GM06990 (cell line): ENCODE results near the gene AKAP5.

Source experiments
- DNase-seq: peaks from one replicate; pipeline ENCODE4 v3.0.0-alpha.2; 2011; ENCODE audit not compliant: insufficient read length; ENCODE audit errors: extremely low read depth
- H3K27me3 ChIP-seq: replicated peaks from 2 replicates; pipeline ENCODE4 v1.6.0; 2011; ENCODE audit warnings: low read length; ENCODE audit not compliant: control insufficient read depth, insufficient read depth
- H3K36me3 ChIP-seq: 2 replicates; pipeline ENCODE4 v1.5.1; 2011; ENCODE audit warnings: low read length; ENCODE audit not compliant: control insufficient read depth, insufficient read depth
- H3K4me3 ChIP-seq: replicated peaks from 2 replicates; pipeline ENCODE4 v1.5.1; 2011; ENCODE audit warnings: low read depth, mild to moderate bottlenecking, control low read depth, low read length
- CTCF ChIP-seq: IDR thresholded peaks from 2 replicates; pipeline ENCODE4 v1.5.1; 2011; ENCODE audit warnings: low read length, control low read depth, mild to moderate bottlenecking, inconsistent platforms; ENCODE audit not compliant: insufficient read depth, poor library complexity, severe bottlenecking

AKAP5 gene

DNA sequence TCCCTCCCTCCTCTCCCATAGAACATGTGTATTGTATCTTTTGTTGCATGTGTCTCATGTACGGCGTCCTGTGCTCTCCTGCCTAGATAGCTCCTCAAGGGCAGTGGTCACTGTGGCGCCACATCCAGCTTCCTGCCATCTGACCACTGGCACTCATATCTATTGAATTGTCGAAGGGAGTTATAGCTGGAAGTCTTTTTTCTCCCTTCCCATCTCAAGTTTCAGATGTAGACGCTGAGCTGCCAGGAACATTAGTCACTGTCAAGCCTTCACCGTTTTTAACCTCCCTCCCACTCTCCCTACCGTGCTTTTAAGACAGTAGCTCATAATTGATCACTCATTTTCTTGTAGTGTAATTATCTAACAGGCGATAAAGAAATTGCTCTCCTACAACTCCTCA, 44.1 kb upstream of the AKAP5 start:
- no peak for TF ChIP-seq CTCF
- Histone ChIP-seq H3K4me3 (no peak overlapping the region), H3K27me3 (no peaks in the 10 kb centered on the region), H3K36me3 (peaks cover 21% of the 10 kb centered on the region)
- no peak for DNase-seq

DNA sequence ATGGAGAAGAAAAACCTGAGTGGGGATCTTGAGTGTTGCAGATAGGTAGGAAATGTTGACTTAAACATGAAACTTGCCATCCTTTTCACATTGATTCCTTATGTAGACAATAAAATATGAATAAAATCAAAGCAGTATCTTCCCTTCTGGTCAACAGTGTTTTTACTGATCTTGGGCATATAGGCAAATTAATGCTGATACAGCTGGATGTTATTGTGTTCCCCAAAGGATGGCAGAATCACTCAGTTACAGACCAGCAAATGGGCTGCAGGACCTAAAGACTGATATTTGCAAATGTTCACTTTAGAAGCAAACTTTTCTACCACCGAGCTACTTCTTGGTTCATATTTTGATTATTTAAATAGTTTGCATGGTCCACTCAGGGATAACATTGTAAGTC, 43.3 kb upstream of the AKAP5 start:
- no peak for TF ChIP-seq CTCF
- Histone ChIP-seq H3K4me3 (no peak overlapping the region), H3K27me3 (no peaks in the 10 kb centered on the region), H3K36me3 (peaks cover 19% of the 10 kb centered on the region)
- DNase-seq = no peak

DNA sequence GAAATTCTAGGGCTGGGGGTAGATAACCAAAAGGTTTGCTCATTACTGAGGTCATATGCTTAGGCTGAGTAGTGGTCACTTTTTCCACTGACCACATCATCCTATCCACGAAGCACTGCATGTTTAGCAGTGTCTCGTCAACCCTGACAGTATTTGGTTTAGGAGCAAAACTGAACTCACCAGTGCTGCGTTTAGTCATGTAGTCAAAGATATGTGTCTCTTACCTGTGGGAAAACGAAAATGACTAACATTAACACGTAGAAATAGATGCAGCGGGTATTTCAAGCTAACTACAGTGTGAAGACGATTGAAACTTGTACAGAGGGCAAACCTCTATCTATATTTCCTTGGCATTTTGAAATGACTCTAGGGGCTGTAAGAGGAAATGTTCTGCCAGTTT, 42.5 kb upstream of the AKAP5 start:
- no peak for DNase-seq
- Histone ChIP-seq H3K4me3 (no peak overlapping the region), H3K27me3 (no peaks in the 10 kb centered on the region), H3K36me3 (peaks cover 19% of the 10 kb centered on the region)
- TF ChIP-seq CTCF = no peak

DNA sequence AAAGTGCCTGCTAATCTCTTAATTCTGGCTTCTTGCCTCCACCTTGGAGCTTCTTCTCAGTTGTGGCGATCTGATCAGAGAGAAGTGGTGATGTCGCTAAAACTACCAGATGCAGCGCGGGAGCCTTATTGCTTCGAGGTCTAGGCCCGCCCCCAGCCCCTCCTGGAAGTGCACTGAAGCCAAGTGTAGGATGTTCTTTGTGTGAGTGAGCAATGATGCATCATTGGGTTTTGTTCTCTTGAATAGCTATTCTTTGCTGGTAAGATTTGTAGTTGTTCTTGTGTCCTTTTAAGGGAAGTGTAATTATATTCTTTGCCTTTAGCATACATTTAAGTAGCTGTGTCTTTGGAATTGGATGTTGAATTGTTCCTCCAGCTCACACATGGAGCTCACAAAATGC, 41.3 kb upstream of the AKAP5 start:
- H3K36me3 ChIP-seq = peaks cover 14% of the 10 kb centered on the region
- H3K27me3 ChIP-seq = no peaks in the 10 kb centered on the region
- H3K4me3 ChIP-seq = no peak overlapping the region
- no peak for TF ChIP-seq CTCF
- no peak for DNase-seq

DNA sequence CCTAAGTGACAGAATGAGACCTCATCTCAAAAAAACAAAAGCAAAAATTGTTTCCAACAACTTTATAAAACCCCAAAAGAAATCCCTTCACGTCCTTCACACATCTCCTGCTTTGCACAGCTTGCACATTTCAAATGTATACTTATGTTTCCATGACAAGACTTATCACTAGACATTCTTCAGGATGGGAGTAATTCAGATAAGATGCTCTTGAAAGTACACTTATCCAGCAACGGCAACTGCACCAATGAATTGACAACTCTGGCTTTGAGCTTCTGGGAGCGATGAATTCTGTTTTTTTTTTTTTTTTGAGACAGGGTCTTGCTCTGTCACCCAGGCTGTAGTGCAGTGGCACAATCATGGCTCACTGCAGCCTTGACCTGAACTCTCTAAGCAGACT, 30.8 kb upstream of the AKAP5 start:
- no peak for DNase-seq
- Histone ChIP-seq H3K36me3 (peaks cover 16% of the 10 kb centered on the region), H3K4me3 (no peak overlapping the region), H3K27me3 (no peaks in the 10 kb centered on the region)
- no peak for TF ChIP-seq CTCF

- no peak overlapping the region for H3K4me3 ChIP-seq
- H3K36me3 ChIP-seq = peaks cover 8% of the 10 kb centered on the region
- no peak for TF ChIP-seq CTCF
- no peaks in the 10 kb centered on the region for H3K27me3 ChIP-seq
- DNase-seq = no peak
Measured at GRCh38 chr14:64438181-64438841, 27.0 kb upstream of the AKAP5 start.
